ENCODE data around the gene SYNE1.

The SYNE1 gene

GRCh38 chr6:152184573-152184916 lies 452.6 kb downstream of the SYNE1 start:
- DNase-seq (ENCODE audit: low read depth): no peak

GRCh38 chr6:152180601-152181000 lies 456.6 kb downstream of the SYNE1 start:
- DNase-seq (ENCODE audit: low read depth): no peak

- no peak for DNase-seq (ENCODE audit: low read depth)
Observed at GRCh38 chr6:152176268-152176667, 460.9 kb downstream of the SYNE1 start.

- no peak for DNase-seq (ENCODE audit: low read depth)
Observed at GRCh38 chr6:152173957-152174356, 463.2 kb downstream of the SYNE1 start.

GRCh38 chr6:152173321-152173720 lies 463.8 kb downstream of the SYNE1 start:
- DNase-seq (ENCODE audit: low read depth): no peak

- no peak for DNase-seq (ENCODE audit: low read depth)
Observed at GRCh38 chr6:152170702-152171667, 466.2 kb downstream of the SYNE1 start.

- no peak for DNase-seq (ENCODE audit: low read depth)
Observed at GRCh38 chr6:152170313-152170701, 466.9 kb downstream of the SYNE1 start.

GRCh38 chr6:152167641-152168603 lies 469.2 kb downstream of the SYNE1 start:
- DNase-seq (ENCODE audit: low read depth): no peak

- no peak for DNase-seq (ENCODE audit: low read depth)
Observed at GRCh38 chr6:152166897-152167296, 470.3 kb downstream of the SYNE1 start.

GRCh38 chr6:152166497-152166896 lies 470.7 kb downstream of the SYNE1 start:
- no peak for DNase-seq (ENCODE audit: low read depth)

- no peak for DNase-seq (ENCODE audit: low read depth)
Observed at GRCh38 chr6:152164957-152165356, 472.2 kb downstream of the SYNE1 start.

GRCh38 chr6:152161501-152161900 lies 475.7 kb downstream of the SYNE1 start:
- no peak for DNase-seq (ENCODE audit: low read depth)

- DNase-seq (ENCODE audit: low read depth): no peak
Observed at GRCh38 chr6:152160346-152160745, 476.8 kb downstream of the SYNE1 start.

GRCh38 chr6:152155792-152156191 lies 481.4 kb downstream of the SYNE1 start:
- DNase-seq (ENCODE audit: low read depth): no peak

- DNase-seq (ENCODE audit: low read depth): no peak
Observed at GRCh38 chr6:152154559-152155356, 482.4 kb downstream of the SYNE1 start.

- no peak for DNase-seq (ENCODE audit: low read depth)
Observed at GRCh38 chr6:152151920-152152319, 485.2 kb downstream of the SYNE1 start.

GRCh38 chr6:152150196-152150595 lies 487.0 kb downstream of the SYNE1 start:
- DNase-seq (ENCODE audit: low read depth): no peak

GRCh38 chr6:152148412-152148811 lies 488.8 kb downstream of the SYNE1 start:
- DNase-seq (ENCODE audit: low read depth): no peak

GRCh38 chr6:152147269-152147668 lies 489.9 kb downstream of the SYNE1 start:
- no peak for DNase-seq (ENCODE audit: low read depth)

- no peak for DNase-seq (ENCODE audit: low read depth)
Observed at GRCh38 chr6:152146385-152146784, 490.8 kb downstream of the SYNE1 start.

- no peak for DNase-seq (ENCODE audit: low read depth)
Observed at GRCh38 chr6:152143359-152143758, 493.8 kb downstream of the SYNE1 start.

- DNase-seq (ENCODE audit: low read depth): no peak
Observed at GRCh38 chr6:152142105-152142504, 495.1 kb downstream of the SYNE1 start.

Data from activated gamma-delta T cell treated with anti-CD3 and anti-CD28 coated beads, Interleukin-2, amount 50 U/mL, for 16 hours (primary cell).